GM12873 (cell line): ENCODE results near the gene IDH2.

Experiments used
- CTCF ChIP-seq: IDR thresholded peaks from 2 replicates; pipeline ENCODE4 v1.5.1; 2012; ENCODE audit warnings: low read depth, mild to moderate bottlenecking, moderate library complexity, low read length, control low read depth; ENCODE audit not compliant: insufficient read depth; ENCODE audit errors: missing control alignments

IDH2 gene

GRCh38 chr15:90062462-90062932 lies 39.8 kb downstream of the IDH2 start:
- TF ChIP-seq CTCF, result no peak

GRCh38 chr15:90062023-90062442 lies 40.2 kb downstream of the IDH2 start:
- no peak for TF ChIP-seq CTCF

GRCh38 chr15:90060797-90061196 lies 41.5 kb downstream of the IDH2 start:
- TF ChIP-seq CTCF, result no peak

GRCh38 chr15:90059208-90059985 lies 42.9 kb downstream of the IDH2 start:
- TF ChIP-seq CTCF, result no peak

GRCh38 chr15:90058775-90059174 lies 43.5 kb downstream of the IDH2 start:
- no peak for TF ChIP-seq CTCF

- TF ChIP-seq CTCF, result no peak
Observed at GRCh38 chr15:90058308-90058707, 44.0 kb downstream of the IDH2 start.

GRCh38 chr15:90056529-90056928 lies 45.7 kb downstream of the IDH2 start:
- TF ChIP-seq CTCF, result no peak
